GM12892 (cell line): Measurements from ENCODE around the gene ARPP21.

Experiments
- DNase-seq: peaks from one replicate; pipeline ENCODE4 v3.0.0; 2011; ENCODE audit not compliant: insufficient read length
- FAIRE-seq: peaks from 2 replicates; lab custom pipeline; 2011; peaks lifted over from hg19 to GRCh38; lab: Jason Lieb, UNC
- POLR2A ChIP-seq: IDR thresholded peaks from 2 replicates; pipeline ENCODE4 v1.6.1; 2011; ENCODE audit warnings: low read depth, low read length, control low read depth
- POLR2AphosphoS5 ChIP-seq: IDR thresholded peaks from 2 replicates; pipeline ENCODE4 v1.6.1; 2011; ENCODE audit warnings: low read depth, low read length, control low read depth
- TAF1 ChIP-seq: IDR thresholded peaks from 2 replicates; pipeline ENCODE4 v1.6.1; 2011; ENCODE audit warnings: low read depth, mild to moderate bottlenecking, control low read depth, low read length, borderline replicate concordance

ARPP21 gene

GRCh38 chr3:35665390-35666055, 26.2 kb downstream of the ARPP21 start:
- TF ChIP-seq POLR2A (no peak), POLR2AphosphoS5 (no peak), TAF1 (no peak)
- FAIRE-seq (no peak), DNase-seq (no peak)

- TF ChIP-seq POLR2AphosphoS5 (no peak), POLR2A (no peak), TAF1 (no peak)
- FAIRE-seq (no peak), DNase-seq (no peak)
Observed at GRCh38 chr3:35666888-35667287, 27.6 kb downstream of the ARPP21 start.

- FAIRE-seq = no peak
- TF ChIP-seq TAF1 (no peak), POLR2AphosphoS5 (no peak), POLR2A (no peak)
- no peak for DNase-seq
Observed at GRCh38 chr3:35670408-35670965, 31.2 kb downstream of the ARPP21 start.

- FAIRE-seq = no peak
- no peak for TF ChIP-seq TAF1
- no peak for TF ChIP-seq POLR2AphosphoS5
- no peak for TF ChIP-seq POLR2A
- DNase-seq = no peak
Observed at GRCh38 chr3:35671483-35671882, 32.2 kb downstream of the ARPP21 start.

GRCh38 chr3:35673017-35673416, 33.7 kb downstream of the ARPP21 start:
- TF ChIP-seq POLR2AphosphoS5 (no peak), POLR2A (no peak), TAF1 (no peak)
- DNase-seq = no peak
- no peak for FAIRE-seq

GRCh38 chr3:35674451-35675109, 35.3 kb downstream of the ARPP21 start:
- DNase-seq (no peak), FAIRE-seq (no peak)
- TF ChIP-seq POLR2AphosphoS5 = no peak
- no peak for TF ChIP-seq POLR2A
- no peak for TF ChIP-seq TAF1

GRCh38 chr3:35675206-35675605, 35.9 kb downstream of the ARPP21 start:
- TF ChIP-seq POLR2AphosphoS5 (no peak), TAF1 (no peak), POLR2A (no peak)
- DNase-seq = no peak
- no peak for FAIRE-seq

- TF ChIP-seq TAF1 (no peak), POLR2AphosphoS5 (no peak), POLR2A (no peak)
- FAIRE-seq (no peak), DNase-seq (no peak)
Observed at GRCh38 chr3:35675621-35676020, 36.3 kb downstream of the ARPP21 start.

- FAIRE-seq (no peak), DNase-seq (no peak)
- TF ChIP-seq TAF1 (no peak), POLR2AphosphoS5 (no peak), POLR2A (no peak)
Observed at GRCh38 chr3:35677797-35678196, 38.5 kb downstream of the ARPP21 start.

- DNase-seq = no peak
- FAIRE-seq = no peak
- TF ChIP-seq TAF1 (no peak), POLR2A (no peak), POLR2AphosphoS5 (no peak)
Observed at GRCh38 chr3:35678643-35679161, 39.4 kb downstream of the ARPP21 start.

- TF ChIP-seq POLR2AphosphoS5 (no peak), POLR2A (no peak), TAF1 (no peak)
- DNase-seq (no peak), FAIRE-seq (no peak)
Observed at GRCh38 chr3:35679409-35680080, 40.2 kb downstream of the ARPP21 start.
